ENCODE data around the gene MAD1L1.

DNA sequence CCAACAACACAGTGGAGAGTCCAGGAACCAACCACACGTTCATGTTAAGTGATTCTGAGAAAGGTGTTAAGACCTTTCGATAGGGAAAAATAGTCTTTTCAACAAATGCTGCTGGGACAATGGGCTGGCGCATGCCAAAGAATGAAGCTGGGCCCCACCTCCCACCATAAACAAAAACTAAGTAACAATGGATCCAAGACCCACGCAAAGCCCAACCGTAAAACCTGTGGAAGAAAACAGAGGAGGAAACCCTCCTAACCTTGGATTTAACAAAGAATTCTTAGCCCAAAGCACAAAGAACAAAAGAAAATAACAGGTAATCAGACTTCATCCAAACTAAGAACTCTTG, 289.8 kb downstream of the MAD1L1 start:
- TF ChIP-seq GATA2 (IDR thresholded peaks at IDR 0.05; ENCODE audit: low read depth, low read length) (no peak), GATA3 (IDR thresholded peaks at IDR 0.05; ENCODE audit: low read depth, low read length) (no peak)
